Panc1 (cell line): ENCODE measurements around the gene PPIP5K2. TPM values are rescaled to one million over a fixed set of nuclear protein-coding genes. Genes with fewer than 3 reads are reported as not detected.

Experiments
- ATAC-seq: fragments of 200-7000 bp; cut with Tn5 transposase; 2 replicates; pipeline ENCODE4 v1.9.1; 2020; ENCODE audit warnings: mild to moderate bottlenecking, moderate library complexity
- BruUV-seq: library from RNA; stranded (reverse); fragments of 400-500 nt; replicated peaks from 2 replicates; lab custom pipeline; 2021; lab: Mats Ljungman, UMichigan
- CTCF ChIA-PET: fragments of 300-600 bp; sonication (Branson Sonifier 250); formaldehyde crosslinking; loops from one replicate; lab custom pipeline; 2022; ENCODE audit warnings: antibody characterized with exemption; lab: Charles Lee
- POLR2A ChIA-PET: fragments of 300-600 bp; sonication (Branson Sonifier 250); formaldehyde crosslinking; loops from one replicate; lab custom pipeline; 2022; ENCODE audit warnings: antibody characterized with exemption; lab: Charles Lee
- DNase-seq: peaks from one replicate; pipeline ENCODE4 v3.0.0-alpha.2; 2010; ENCODE audit warnings: low read depth, low spot score
- H3K27ac ChIP-seq: 2 replicates; pipeline ENCODE4 v1.5.1; 2011; ENCODE audit warnings: mild to moderate bottlenecking, low read length, inconsistent platforms
- H3K27me3 ChIP-seq: fragments of 200-500 bp; sonication (Bioruptor generic); 2 replicates; pipeline ENCODE4 v1.6.0; 2014; ENCODE audit warnings: low read length, inconsistent platforms; ENCODE audit not compliant: control insufficient read depth, insufficient read depth
- H3K36me3 ChIP-seq: fragments of 200-500 bp; sonication (Bioruptor generic); 2 replicates; pipeline ENCODE4 v1.5.1; 2014; ENCODE audit warnings: inconsistent platforms, mild to moderate bottlenecking, low read length, moderate library complexity; ENCODE audit not compliant: control insufficient read depth, insufficient read depth
- H3K4me1 ChIP-seq: 2 replicates; pipeline ENCODE4 v1.5.1; 2011; ENCODE audit warnings: inconsistent platforms, mild to moderate bottlenecking, low read length, moderate library complexity; ENCODE audit not compliant: control insufficient read depth, insufficient read depth
- H3K4me3 ChIP-seq, 2 experiments: 2 replicates each; pipeline ENCODE4 v1.5.1; 2011 to 2012; ENCODE audit warnings: low read depth in 2 of 2, low read length in 2 of 2, mild to moderate bottlenecking in 2 of 2, inconsistent platforms in 1 of 2, moderate library complexity in 1 of 2
- H3K9me3 ChIP-seq: fragments of 200-500 bp; sonication (Bioruptor generic); 2 replicates; pipeline ENCODE4 v1.5.1; 2014; ENCODE audit warnings: low read depth, mild to moderate bottlenecking, inconsistent platforms, low read length, moderate library complexity; ENCODE audit not compliant: control insufficient read depth, insufficient read depth
- CTCF ChIP-seq: fragments of 450-650 bp; IDR thresholded peaks from 2 replicates; pipeline ENCODE4 v1.5.1; 2017; ENCODE audit warnings: mild to moderate bottlenecking
- POLR2AphosphoS5 ChIP-seq: IDR thresholded peaks from 2 replicates; pipeline ENCODE4 v1.6.1; 2012; ENCODE audit warnings: mild to moderate bottlenecking, low read depth, low read length, moderate library complexity
- REST ChIP-seq, 2 experiments: IDR thresholded peaks; 2 replicates each; pipeline ENCODE4 v1.6.1; 2011 to 2012; ENCODE audit warnings: low read depth in 2 of 2, control low read depth in 1 of 2, low read length in 1 of 2, mild to moderate bottlenecking in 1 of 2, moderate library complexity in 1 of 2; ENCODE audit not compliant: insufficient read depth in 1 of 2
- SIN3A ChIP-seq: IDR thresholded peaks from 2 replicates; pipeline ENCODE4 v1.6.1; 2012; ENCODE audit warnings: low read depth, mild to moderate bottlenecking, low read length, moderate library complexity, borderline replicate concordance; ENCODE audit not compliant: insufficient read depth
- TCF7L2 ChIP-seq: IDR thresholded peaks from 2 replicates; pipeline ENCODE4 v1.6.1; 2011; ENCODE audit warnings: mild to moderate bottlenecking, low read depth, low read length, inconsistent platforms
- in situ Hi-C: cut with HindIII; loops from 2 replicates; pipeline ENCODE4 v1.10.0; 2016; ENCODE audit warnings: low sequenced_read_pairs, low pct_unique_long_range_greater_than_20kb
- intact Hi-C: fragments of 100-400 bp; cut with micrococcal nuclease; formaldehyde crosslinking; loops from one replicate; pipeline ENCODE4 v1.10.0; 2022; ENCODE audit not compliant: unreplicated experiment
- total RNA-seq: library from RNA; stranded (reverse); gene quantifications from one replicate; pipeline ENCODE4 v1.2.1, GENCODE V29; 2021; ENCODE audit not compliant: unreplicated experiment

The PPIP5K2 gene
- total RNA-seq, 1 experiment from 2014 or later, result 56.8 TPM

- H3K36me3 ChIP-seq, result no peaks in the 10 kb centered on the region
- in situ Hi-C loops (no loop called here), intact Hi-C loops (no loop called here)
- no TSS peak for BruUV-seq
- ATAC-seq (no peak), DNase-seq (no peak)
- POLR2A ChIA-PET, result no interaction called here
- CTCF ChIA-PET, result no interaction called here
- H3K4me1 ChIP-seq, result no peaks in the 10 kb centered on the region
- no peak for TF ChIP-seq CTCF
- TF ChIP-seq POLR2AphosphoS5, result no peak
- no peak for TF ChIP-seq SIN3A
- no peak for TF ChIP-seq TCF7L2
- H3K9me3 ChIP-seq, result no peaks in the 10 kb centered on the region
- no peak overlapping the region for H3K27ac ChIP-seq
- no peaks in the 10 kb centered on the region for H3K27me3 ChIP-seq
- no peak overlapping the region for H3K4me3 ChIP-seq
Observed at GRCh38 chr5:103210952-103211351, 90.9 kb downstream of the PPIP5K2 start.

- intact Hi-C loops (no loop called here), in situ Hi-C loops (no loop called here)
- no peaks in the 10 kb centered on the region for H3K9me3 ChIP-seq
- no peak for ATAC-seq
- CTCF ChIA-PET, result no interaction called here
- no peak overlapping the region for H3K27ac ChIP-seq
- DNase-seq, result no peak
- no peak overlapping the region for H3K4me3 ChIP-seq
- H3K36me3 ChIP-seq, result no peaks in the 10 kb centered on the region
- POLR2A ChIA-PET, result interaction anchor here (0.6 kb wide), 1 partner anchor 72 kb away, joined by 6 read pairs; no protein-coding TSS in a partner anchor
- no peaks in the 10 kb centered on the region for H3K27me3 ChIP-seq
- no peaks in the 10 kb centered on the region for H3K4me1 ChIP-seq
- BruUV-seq, result no TSS peak
- no peak for TF ChIP-seq SIN3A
- TF ChIP-seq POLR2AphosphoS5, result no peak
- no peak for TF ChIP-seq CTCF
- TF ChIP-seq REST (IDR thresholded peaks at IDR 0.05; ENCODE audit: insufficient read depth in 1 of 2, low read depth in 2 of 2, low read length in 1 of 2), result no peak
- no peak for TF ChIP-seq TCF7L2
Observed at GRCh38 chr5:103211576-103212561, 91.8 kb downstream of the PPIP5K2 start.
